ENCODE data around the gene TAS1R3.
A peak's percentile ranks its signal among the peaks of the same experiment; 100 is the strongest.

The TAS1R3 gene

DNA sequence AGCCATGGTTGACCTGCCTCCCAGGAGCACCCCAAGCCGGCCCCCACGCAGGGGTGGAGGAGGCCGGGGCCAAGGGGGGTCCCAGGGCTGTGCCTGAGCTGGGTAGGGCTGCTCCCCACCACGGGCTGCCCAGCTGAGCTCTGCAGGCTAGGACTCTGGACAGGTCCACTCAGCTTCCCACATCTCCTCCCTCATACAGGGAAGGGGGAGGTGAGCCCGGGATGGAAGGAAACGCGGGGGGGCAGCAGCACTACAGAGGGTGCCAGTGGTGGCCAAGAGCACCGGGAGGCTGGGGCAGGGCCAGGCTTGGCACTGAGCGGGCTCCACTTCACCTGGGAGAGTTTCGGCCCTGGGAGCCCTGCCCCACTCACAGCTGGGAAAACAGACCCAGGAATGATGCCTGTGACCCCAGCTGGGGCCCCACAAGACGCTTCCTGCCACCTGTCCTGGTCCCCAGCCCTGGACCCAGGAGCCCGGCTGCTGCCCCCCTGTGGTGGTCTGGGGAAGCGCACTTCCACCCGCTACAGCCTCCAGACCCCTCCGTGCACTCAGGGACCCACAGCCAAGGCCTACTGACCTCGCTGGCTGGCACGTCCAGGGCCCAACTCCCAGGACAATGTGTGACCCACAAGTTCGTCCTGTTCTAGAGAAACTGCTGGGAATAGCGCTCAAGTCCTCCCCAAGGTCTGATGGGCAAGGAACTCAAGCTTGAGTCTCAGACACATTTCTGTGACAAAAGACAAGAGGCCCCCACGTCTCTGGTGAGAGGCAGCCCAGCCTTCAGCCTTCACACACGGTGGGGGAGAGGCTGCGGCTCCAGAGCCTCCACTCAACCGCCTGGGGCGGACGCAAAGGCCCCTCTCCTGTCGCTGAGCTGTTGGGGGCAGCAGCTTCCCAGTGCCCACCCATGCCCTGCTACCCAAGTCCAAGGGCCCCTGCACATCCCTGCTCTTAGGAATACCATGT, 40.9 kb downstream of the TAS1R3 start:
- peak; percentile 85 for DNase-seq

DNA sequence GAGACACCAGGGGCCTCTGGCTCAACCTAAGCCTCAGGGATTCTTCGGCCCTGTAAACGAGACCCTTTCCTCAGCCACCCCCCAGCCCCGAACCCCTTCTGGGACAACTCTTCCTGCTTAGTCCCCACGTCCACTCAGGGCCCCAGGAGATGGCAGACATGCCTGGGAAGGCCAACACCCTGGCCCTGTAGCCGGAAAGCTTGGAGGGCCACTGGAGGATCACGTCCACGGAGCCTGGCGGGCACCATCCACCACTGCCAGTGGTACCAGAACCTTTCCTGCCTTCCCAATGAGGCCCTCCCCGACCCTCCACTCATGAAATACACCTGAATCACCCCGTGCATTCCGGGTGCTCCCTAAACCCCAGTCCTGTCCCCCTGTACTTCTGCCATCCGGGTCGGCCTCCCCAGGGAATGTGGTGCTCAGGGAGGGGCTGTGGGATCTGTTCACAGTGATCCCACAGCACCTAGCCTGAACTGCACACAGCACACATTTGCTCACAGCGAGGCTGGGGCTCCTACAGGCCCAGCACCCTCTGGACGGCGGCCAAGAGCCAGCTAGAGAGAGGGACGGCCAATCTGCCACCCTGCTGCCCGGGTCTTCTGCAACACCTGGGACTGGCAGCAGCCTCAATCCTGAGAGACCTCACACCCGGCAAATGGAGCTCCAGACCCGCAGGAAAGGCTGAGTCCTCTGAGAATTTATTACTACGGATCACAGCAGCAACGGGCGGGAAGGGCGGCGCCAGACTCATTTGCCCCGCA, 42.2 kb downstream of the TAS1R3 start:
- no peak for DNase-seq

DNA sequence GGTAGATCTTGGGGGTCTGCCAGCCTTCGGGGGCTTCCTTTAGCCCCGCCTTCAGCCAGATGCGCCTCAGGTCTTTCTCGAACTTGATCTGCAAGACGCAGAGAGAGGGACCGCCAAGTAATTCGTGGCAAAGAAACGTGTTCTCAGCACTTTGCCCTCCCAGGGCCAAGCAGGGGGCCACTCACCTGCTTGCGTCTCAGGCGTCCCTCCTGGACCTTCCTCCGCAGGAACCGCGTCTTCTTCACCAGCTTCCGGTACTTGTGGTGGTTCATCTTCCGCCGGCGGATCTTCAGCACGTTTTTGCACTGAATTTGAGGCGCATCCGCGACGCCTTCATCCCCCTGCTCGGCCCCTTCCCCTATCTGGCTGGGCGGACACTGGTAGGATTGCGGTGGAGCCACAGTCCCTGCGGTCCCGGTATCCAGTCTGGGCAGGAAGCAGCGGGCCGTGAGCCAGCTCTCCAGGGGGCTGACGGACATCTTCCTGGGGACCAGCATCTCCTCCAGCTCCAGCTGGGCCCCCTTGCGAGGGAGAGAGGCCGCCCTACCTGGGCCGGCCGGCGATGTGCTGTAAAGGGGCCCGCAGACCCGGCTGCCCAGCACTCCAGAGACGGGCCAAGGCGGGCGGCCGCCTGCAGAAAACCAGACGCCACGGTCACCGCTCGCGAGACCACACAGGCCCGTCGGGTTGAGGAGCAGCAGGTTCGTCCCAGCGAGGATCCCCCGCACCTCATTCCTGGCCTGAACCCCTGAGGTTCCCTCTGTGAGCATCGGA, 42.9 kb downstream of the TAS1R3 start:
- no peak for DNase-seq

DNA sequence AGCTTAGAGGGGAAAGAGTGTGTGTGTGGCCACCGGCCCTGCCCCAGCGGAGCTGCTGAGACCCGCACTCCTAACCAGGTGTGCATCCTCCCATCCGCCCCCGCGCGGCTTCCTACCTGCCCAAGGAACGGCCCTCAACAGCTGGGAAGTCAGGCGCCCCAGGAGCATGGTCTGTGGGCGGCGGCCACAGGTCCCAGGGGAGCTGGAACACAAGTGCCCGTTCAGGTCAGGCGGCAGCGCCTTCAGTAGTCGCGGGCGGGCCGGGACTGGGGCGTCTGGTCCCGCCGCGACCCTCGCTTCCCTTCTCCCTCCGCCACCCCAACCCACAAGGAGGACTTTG, 43.5 kb downstream of the TAS1R3 start:
- no peak for DNase-seq

DNA sequence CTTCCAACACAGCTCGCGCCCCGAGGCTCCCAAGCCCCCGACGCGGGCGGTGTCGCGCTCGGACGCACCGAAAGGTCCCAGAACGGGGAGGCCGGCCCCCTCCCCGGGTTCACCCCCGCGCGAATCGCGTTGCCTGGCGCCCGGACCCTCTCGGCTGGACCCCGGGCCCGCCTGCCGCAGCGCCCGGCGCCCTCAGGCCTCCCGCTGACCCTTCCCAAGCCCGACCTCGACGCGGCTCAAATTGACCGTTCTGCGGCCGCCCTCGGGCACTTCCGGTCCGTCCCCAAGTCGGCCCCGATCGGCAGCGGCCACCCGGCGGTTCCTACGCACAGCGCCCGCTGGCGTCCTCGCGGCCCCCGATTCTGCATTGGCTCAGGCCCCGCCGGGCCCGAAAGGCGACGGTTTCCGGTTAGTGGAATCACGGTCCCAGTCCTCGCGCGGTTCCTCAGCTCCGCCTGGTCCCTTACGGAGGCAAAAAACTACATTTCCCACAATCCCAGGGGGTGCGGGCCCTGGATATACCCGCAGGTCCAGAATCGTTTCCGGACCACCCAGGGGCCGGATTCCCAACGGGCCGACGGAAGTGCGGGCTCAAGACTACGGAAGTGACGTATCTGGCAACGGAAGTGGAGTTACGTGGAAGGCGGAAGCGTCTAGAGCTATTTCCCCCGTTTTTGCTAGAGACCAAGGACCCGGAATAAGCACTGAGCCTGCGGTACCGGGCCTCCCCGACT, 44.0 kb downstream of the TAS1R3 start, which contains the start of gene AURKAIP1:
Gene AURKAIP1, minus strand, starts transcription at position 279 of the 734 bp plus-strand sequence. CDS start 451 bp downstream, outside the sequence.
- peak; percentile 98 for DNase-seq

DNA sequence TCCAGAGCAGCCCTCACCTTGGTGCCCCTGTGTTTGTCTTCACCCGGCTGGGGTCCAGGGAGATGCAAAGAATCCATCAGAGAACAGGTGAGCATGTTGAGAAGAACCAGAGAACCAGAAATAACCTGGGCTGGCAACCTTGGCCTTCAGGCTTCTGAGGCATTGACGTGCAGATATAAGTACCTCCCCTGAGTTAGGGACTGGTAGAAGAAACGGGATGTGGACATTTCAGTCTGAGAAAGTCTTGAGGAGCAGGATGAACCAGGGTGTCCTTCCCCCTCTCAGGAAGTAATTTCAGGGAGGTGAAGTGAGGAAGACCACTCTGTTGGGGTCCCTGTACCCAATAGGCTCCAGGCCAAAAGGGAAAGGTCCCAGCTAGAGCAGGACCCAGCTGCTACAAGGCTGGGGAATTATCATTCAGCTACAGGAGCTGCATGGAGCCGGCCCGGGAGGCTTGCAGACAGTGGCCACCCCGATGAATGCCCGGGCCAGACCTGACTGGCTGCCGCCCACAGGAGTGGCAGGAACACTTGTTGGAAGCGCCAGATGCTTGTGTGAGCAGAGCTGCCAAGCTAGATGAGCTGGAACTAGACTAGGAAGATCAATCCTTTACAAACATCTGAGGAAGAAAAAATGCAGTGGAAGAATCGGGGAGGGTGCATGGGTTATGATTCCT, 45.6 kb downstream of the TAS1R3 start:
- DNase-seq, result no peak

DNA sequence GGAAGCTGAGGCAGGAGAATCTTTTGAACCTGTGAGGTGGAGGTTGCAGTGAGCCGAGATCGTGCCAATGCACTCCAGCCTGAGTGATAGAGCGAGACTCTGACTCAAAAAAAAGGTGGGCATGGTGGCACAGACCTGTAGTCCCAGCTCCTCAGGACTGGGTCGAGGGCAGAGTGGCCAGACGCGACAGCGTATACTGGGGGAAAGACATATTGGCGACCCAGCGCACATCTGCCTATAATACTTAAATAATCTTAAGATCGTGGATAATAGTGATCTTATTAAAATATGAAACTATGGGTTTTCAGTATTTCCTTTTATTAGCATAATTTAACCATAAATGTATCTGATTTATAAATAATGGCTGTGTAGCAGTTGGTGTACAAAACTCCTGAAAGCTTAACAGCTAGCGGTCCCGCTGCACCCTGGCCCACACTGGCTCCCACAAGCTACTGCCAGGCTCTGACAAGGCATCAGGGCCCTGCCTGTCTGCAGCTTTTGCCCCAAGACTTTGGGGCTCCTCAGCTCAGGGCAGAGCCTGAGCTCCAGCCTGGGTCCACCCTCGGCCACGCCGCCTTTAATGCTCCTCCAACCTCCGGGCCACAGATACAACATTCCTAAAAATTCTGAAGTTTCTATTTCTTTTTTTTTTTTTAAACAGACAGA, 46.6 kb downstream of the TAS1R3 start:
- no peak for DNase-seq

DNA sequence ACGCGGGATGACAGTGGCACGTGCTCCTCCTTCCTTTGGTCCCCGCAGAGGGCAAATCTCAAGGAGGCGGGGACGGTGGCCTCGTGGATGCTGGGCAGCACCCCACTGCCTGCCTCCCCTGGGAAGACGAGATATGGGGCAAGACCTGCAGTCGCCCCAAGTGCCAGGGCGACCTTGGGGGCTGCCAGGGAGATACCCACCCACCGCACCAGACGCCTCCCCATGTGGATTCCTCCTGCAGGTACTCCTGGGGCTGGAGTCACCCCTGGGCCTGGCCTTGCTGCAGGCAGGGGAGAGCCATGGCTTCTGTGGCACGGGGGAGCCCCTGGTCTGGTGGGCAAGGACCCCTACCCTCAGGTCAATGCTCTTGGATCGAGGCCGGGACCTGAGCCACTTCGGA, 49.8 kb downstream of the TAS1R3 start:
- DNase-seq, result no peak

DNA sequence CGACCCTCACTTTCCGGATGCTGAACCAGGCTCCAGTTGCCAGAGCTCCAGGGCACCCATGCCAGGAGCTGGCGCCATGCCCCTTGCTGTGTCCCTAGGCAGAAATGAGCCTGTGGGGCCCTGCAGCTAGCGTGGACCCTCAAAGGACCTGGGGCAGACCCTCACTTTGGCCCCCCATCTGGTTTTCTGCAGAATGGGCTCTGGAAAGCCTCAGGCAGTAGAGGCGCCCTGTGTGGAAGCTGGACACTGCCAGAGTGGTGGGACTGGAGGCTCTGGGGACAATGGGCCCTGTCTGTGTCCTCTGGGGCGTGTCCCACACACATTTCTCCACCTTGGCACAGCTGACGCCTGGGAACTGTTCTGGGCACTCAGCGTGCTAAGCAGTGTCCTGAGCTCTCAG, 50.2 kb downstream of the TAS1R3 start:
- DNase-seq, result no peak

Measured in right forelimb (tissue), 1 donor.